Liver (tissue), 9 donors: ENCODE results near the gene ZNF679. TPM values are rescaled to one million over a fixed set of nuclear protein-coding genes. Genes with fewer than 3 reads are reported as not detected.

Experiments used
- DNase-seq: peaks from one replicate; pipeline ENCODE4 v3.0.0-alpha.2; 2017; ENCODE audit warnings: low spot score
- H3K27ac ChIP-seq, 2 donors: one replicate each; pipeline ENCODE4 v1.7.0; 2013; ENCODE audit warnings: inconsistent platforms in 2 of 2, low read length in 2 of 2, control low read depth in 1 of 2, low read depth in 1 of 2, mild to moderate bottlenecking in 1 of 2
- H3K27me3 ChIP-seq, 4 donors: one replicate each; pipeline versions ENCODE4 v1.6.1 to v1.7.0; 2013; ENCODE audit warnings: low read length in 3 of 4, inconsistent platforms in 1 of 4, mild to moderate bottlenecking in 1 of 4, moderate library complexity in 1 of 4; ENCODE audit not compliant: control insufficient read depth in 4 of 4, insufficient read depth in 4 of 4
- H3K36me3 ChIP-seq, 4 donors: one replicate each; pipeline versions ENCODE4 v1.6.1 to v1.7.0; 2013; ENCODE audit warnings: low read length in 3 of 4, mild to moderate bottlenecking in 3 of 4, low read depth in 1 of 4, moderate library complexity in 1 of 4; ENCODE audit not compliant: control insufficient read depth in 4 of 4, insufficient read depth in 3 of 4
- H3K4me1 ChIP-seq, 4 donors: one replicate each; pipeline versions ENCODE4 v1.6.1 to v1.7.0; 2013; ENCODE audit warnings: low read length in 3 of 4, mild to moderate bottlenecking in 3 of 4, moderate library complexity in 1 of 4; ENCODE audit not compliant: control insufficient read depth in 4 of 4, insufficient read depth in 4 of 4
- H3K4me3 ChIP-seq, 3 donors: one replicate each; pipeline versions ENCODE4 v1.6.1 to v1.7.0; 2013; ENCODE audit warnings: low read length in 3 of 3, control low read depth in 1 of 3, low read depth in 1 of 3, mild to moderate bottlenecking in 1 of 3
- H3K9ac ChIP-seq, 2 donors: one replicate each; pipeline ENCODE4 v1.7.0; 2013; ENCODE audit warnings: low read length in 2 of 2, mild to moderate bottlenecking in 2 of 2, moderate library complexity in 2 of 2, control low read depth in 1 of 2, low read depth in 1 of 2
- H3K9me3 ChIP-seq, 4 donors: one replicate each; pipeline versions ENCODE4 v1.6.1 to v1.7.0; 2013; ENCODE audit warnings: low read length in 3 of 4; ENCODE audit not compliant: control insufficient read depth in 4 of 4
- ATF3 ChIP-seq: IDR thresholded peaks from 2 replicates; pipeline ENCODE4 v1.6.1; 2016; ENCODE audit warnings: antibody characterized with exemption
- CTCF ChIP-seq: fragments of 150-350 bp; IDR thresholded peaks from 2 replicates; pipeline ENCODE4 v1.5.1; 2017; ENCODE audit warnings: improper control_type of control experiment, low read depth, low read length; ENCODE audit not compliant: missing input control
- EGR1 ChIP-seq, 2 donors: IDR thresholded peaks; 2 replicates each; pipeline ENCODE4 v1.6.1; 2016 to 2018; ENCODE audit warnings: antibody characterized with exemption in 2 of 2, low read depth in 2 of 2
- FOXA1 ChIP-seq: IDR thresholded peaks from 2 replicates; pipeline ENCODE4 v1.6.1; 2016; ENCODE audit warnings: antibody characterized with exemption
- FOXA2 ChIP-seq: IDR thresholded peaks from 2 replicates; pipeline ENCODE4 v1.6.1; 2016; ENCODE audit warnings: antibody characterized with exemption
- GABPA ChIP-seq, 2 donors: IDR thresholded peaks in 1 of 2; conservative IDR thresholded peaks in 1 of 2; 2 replicates each; pipeline ENCODE4 v1.6.1; 2016; ENCODE audit warnings: antibody characterized with exemption in 2 of 2, mild to moderate bottlenecking in 1 of 2, moderate library complexity in 1 of 2
- HNF4A ChIP-seq, 2 donors: conservative IDR thresholded peaks; 2 replicates each; pipeline ENCODE4 v1.6.1; 2016; ENCODE audit warnings: antibody characterized with exemption in 2 of 2, mild to moderate bottlenecking in 2 of 2
- HNF4G ChIP-seq: IDR thresholded peaks from 2 replicates; pipeline ENCODE4 v1.6.1; 2016; ENCODE audit warnings: antibody characterized with exemption
- JUND ChIP-seq, 2 donors: IDR thresholded peaks; 2 replicates each; pipeline ENCODE4 v1.6.1; 2016; ENCODE audit warnings: antibody characterized with exemption in 2 of 2
- MAX ChIP-seq: IDR thresholded peaks from 2 replicates; pipeline ENCODE4 v1.6.1; 2016; ENCODE audit warnings: antibody characterized with exemption
- NR2F2 ChIP-seq: IDR thresholded peaks from 2 replicates; pipeline ENCODE4 v1.6.1; 2016; ENCODE audit warnings: antibody characterized with exemption
- RAD21 ChIP-seq, 2 donors: IDR thresholded peaks; 2 replicates each; pipeline ENCODE4 v1.6.1; 2016; ENCODE audit warnings: antibody characterized with exemption in 2 of 2, mild to moderate bottlenecking in 2 of 2
- REST ChIP-seq: IDR thresholded peaks from 2 replicates; pipeline ENCODE4 v1.6.1; 2016; ENCODE audit warnings: antibody characterized with exemption, mild to moderate bottlenecking
- RXRA ChIP-seq, 2 donors: IDR thresholded peaks; 2 replicates each; pipeline ENCODE4 v1.6.1; 2017 to 2018; ENCODE audit warnings: antibody characterized with exemption in 2 of 2, mild to moderate bottlenecking in 1 of 2
- SP1 ChIP-seq: IDR thresholded peaks from 2 replicates; pipeline ENCODE4 v1.6.1; 2018; ENCODE audit warnings: antibody characterized with exemption, mild to moderate bottlenecking
- TAF1 ChIP-seq: conservative IDR thresholded peaks from 2 replicates; pipeline ENCODE4 v1.6.1; 2016; ENCODE audit warnings: antibody characterized with exemption, mild to moderate bottlenecking
- YY1 ChIP-seq: IDR thresholded peaks from 2 replicates; pipeline ENCODE4 v1.6.1; 2016; ENCODE audit warnings: antibody characterized with exemption, mild to moderate bottlenecking
- ZBTB33 ChIP-seq: IDR thresholded peaks from 2 replicates; pipeline ENCODE4 v1.6.1; 2016; ENCODE audit warnings: antibody characterized with exemption
- WGBS: extraction: QIAGEN DNeasy Blood & Tissue Kit; methylation state at CpG from one replicate; pipeline ENCODE4 v1.1.7; 2013; 5-methylcytosine and 5-hydroxymethylcytosine counted together
- polyA plus RNA-seq, 2 donors: library from polyadenylated mRNA; stranded (reverse) in 1 of 2; unstranded in 1 of 2; fragments of 200-250 nt in 1 of 2; fragments of >200 nt in 1 of 2; fragmentation: Nextera tagmentation in 1 of 2; extraction: Ambion mirVana in 1 of 2; gene quantifications; one replicate each; pipeline versions ENCODE4 v1.2.1 to v1.2.3, GENCODE V29; 2013 to 2015
- total RNA-seq, 2 donors: library from RNA; depleted of rRNA; stranded (reverse); fragments of >200 nt; gene quantifications; one replicate each; pipeline ENCODE4 v1.2.3, GENCODE V29; 2014
- donor health status: healthy.
- donor health status: healthy.
- donor health status: healthy.
- donor health status: healthy.
- donor health status: healthy.

ZNF679 gene
- total and polyA plus RNA-seq, 4 donors: not detected

- Histone ChIP-seq H3K36me3 (no peaks in the 10 kb centered on the region), H3K4me3 (no peak overlapping the region), H3K27me3 (no peaks in the 10 kb centered on the region), H3K4me1 (peaks cover 0 to 14% (median 7%) of the 10 kb centered on the region in 4 donors), H3K27ac (no peak overlapping the region), H3K9ac (no peak overlapping the region), H3K9me3 (no peaks in the 10 kb centered on the region)
- no peak for DNase-seq
- no peak for TF ChIP-seq RXRA (IDR thresholded peaks at IDR 0.05)
- TF ChIP-seq ATF3: no peak
- TF ChIP-seq REST: no peak
- TF ChIP-seq MAX: no peak
- no peak for TF ChIP-seq ZBTB33
- TF ChIP-seq RAD21 (IDR thresholded peaks at IDR 0.05): no peak
- no peak for TF ChIP-seq FOXA2
- no peak for TF ChIP-seq HNF4A (conservative IDR thresholded peaks at IDR 0.05)
- no peak for TF ChIP-seq NR2F2
- no peak for TF ChIP-seq GABPA (IDR thresholded peaks at IDR 0.05 in 1 of 2, conservative IDR thresholded peaks at IDR 0.05 in 1 of 2)
- TF ChIP-seq HNF4G: no peak
- no peak for TF ChIP-seq TAF1
- no peak for TF ChIP-seq FOXA1
- TF ChIP-seq EGR1 (IDR thresholded peaks at IDR 0.05; ENCODE audit: low read depth in 2 of 2): no peak
- TF ChIP-seq CTCF: no peak
- TF ChIP-seq YY1: no peak
- TF ChIP-seq JUND (IDR thresholded peaks at IDR 0.05): no peak
- TF ChIP-seq SP1: no peak
- 83% methylated on average over 3 of the region's 3 CpGs for WGBS
Observed at GRCh38 chr7:64310426-64310825, 82.2 kb downstream of the ZNF679 start.

- no peak overlapping the region for H3K27ac ChIP-seq
- H3K4me1 ChIP-seq: peaks cover 0 to 9% (median 3%) of the 10 kb centered on the region in 4 donors
- H3K36me3 ChIP-seq: peaks cover 0 to 3% (median 0%) of the 10 kb centered on the region in 4 donors
- H3K9me3 ChIP-seq: no peaks in the 10 kb centered on the region
- TF ChIP-seq CTCF (no peak), HNF4G (no peak), MAX (no peak), ATF3 (no peak), TAF1 (no peak), REST (no peak)
- 86% methylated on average over 2 of the region's 2 CpGs for WGBS
- no peak for DNase-seq
- no peak overlapping the region for H3K9ac ChIP-seq
- H3K4me3 ChIP-seq: no peak overlapping the region
- H3K27me3 ChIP-seq: no peaks in the 10 kb centered on the region
Observed at GRCh38 chr7:64312826-64313225, 84.6 kb downstream of the ZNF679 start.
